ENCODE data around the gene PDE11A.

GRCh38 chr2:177818412-177818811 lies 254.2 kb downstream of the PDE11A start:
- no peak for TF ChIP-seq HDGF (IDR thresholded peaks at IDR 0.05; ENCODE audit: borderline replicate concordance)
- no peak for TF ChIP-seq ELF4 (IDR thresholded peaks at IDR 0.05)
- no peak for TF ChIP-seq TARDBP (IDR thresholded peaks at IDR 0.05)
- no peak for TF ChIP-seq SUZ12 (IDR thresholded peaks at IDR 0.05)
- no peak for TF ChIP-seq L3MBTL2 (conservative IDR thresholded peaks at IDR 0.05)
- no peak for TF ChIP-seq FOXM1 (IDR thresholded peaks at IDR 0.05; ENCODE audit: borderline replicate concordance)
- no peak for TF ChIP-seq PKNOX1 (IDR thresholded peaks at IDR 0.05)
- no peak for TF ChIP-seq FOXK2 (IDR thresholded peaks at IDR 0.05)
- no peak for TF ChIP-seq ARNT (IDR thresholded peaks at IDR 0.05)
